Posterior cingulate gyrus (tissue), 11 donors: ENCODE measurements around the gene DGCR8.

Experiments
- DNase-seq, 10 donors: peaks; one replicate each; pipeline versions ENCODE4 v3.0.0 to v3.0.0-alpha.2; 2020 to 2021; ENCODE audit warnings: mixed read lengths in 3 of 10
- intact Hi-C: fragments of 100-400 bp; cut with DNase I; formaldehyde crosslinking; loops from one replicate; pipeline ENCODE4 v1.15.1; 2023

The DGCR8 gene

GRCh38 chr22:20130731-20131596 lies 50.9 kb downstream of the DGCR8 start:
- intact Hi-C loops, result loop anchor here (2.0 kb wide), 1 partner anchor 14 kb away; the partner anchor contains the start of genes RANBP1 and TRMT2A
- peak; percentile 76 to 99 (median 90) for DNase-seq

- intact Hi-C loops, result loop anchor here (2.0 kb wide), 1 partner anchor 15 kb away; the partner anchor contains the start of genes RANBP1 and TRMT2A
- peak in 1 of 10 donors; percentile 58 for DNase-seq
These were observed 51.5 kb downstream of the DGCR8 start, which contains the start of gene ZDHHC8 for GRCh38 chr22:20131597-20131858. ZDHHC8 (plus strand) TSS chr22:20131804; CDS start chr22:20131948, 144 bp downstream.

- peak in 1 of 10 donors; percentile 48 for DNase-seq
- intact Hi-C loops, result loop anchor here (2.0 kb wide), 1 partner anchor 15 kb away; the partner anchor contains the start of genes RANBP1 and TRMT2A
These were observed 52.0 kb downstream of the DGCR8 start for GRCh38 chr22:20131859-20132685.

- intact Hi-C loops, result no loop called here
- no peak for DNase-seq
These were observed 52.7 kb downstream of the DGCR8 start for GRCh38 chr22:20132686-20133246.

- no peak for DNase-seq
- intact Hi-C loops, result no loop called here
These were observed 54.0 kb downstream of the DGCR8 start for GRCh38 chr22:20133930-20134549.

- intact Hi-C loops, result no loop called here
- no peak for DNase-seq
These were observed 55.2 kb downstream of the DGCR8 start for GRCh38 chr22:20135265-20135664.

GRCh38 chr22:20135806-20136602 lies 56.0 kb downstream of the DGCR8 start:
- intact Hi-C loops, result no loop called here

GRCh38 chr22:20136603-20136873 lies 56.5 kb downstream of the DGCR8 start:
- no peak for DNase-seq
- intact Hi-C loops, result no loop called here

More at GRCh38 chr22:20135806-20136602, 56.0 kb downstream of the DGCR8 start:
- DNase-seq, result no peak

- DNase-seq, result no peak
- intact Hi-C loops, result no loop called here
These were observed 57.1 kb downstream of the DGCR8 start for GRCh38 chr22:20137113-20137512.

- intact Hi-C loops, result no loop called here
- peak in 8 of 10 donors; percentile 62 to 96 (median 78) for DNase-seq
These were observed 57.8 kb downstream of the DGCR8 start for GRCh38 chr22:20137671-20138416.

GRCh38 chr22:20138417-20138738 lies 58.3 kb downstream of the DGCR8 start:
- intact Hi-C loops, result no loop called here
- DNase-seq, result peak in 4 of 10 donors; percentile 50 to 93 (median 68)

- intact Hi-C loops, result no loop called here
- DNase-seq, result no peak
These were observed 58.8 kb downstream of the DGCR8 start for GRCh38 chr22:20138868-20139267.

- intact Hi-C loops, result no loop called here
- DNase-seq, result no peak
These were observed 59.5 kb downstream of the DGCR8 start for GRCh38 chr22:20139391-20140106.

- intact Hi-C loops, result no loop called here
- no peak for DNase-seq
These were observed 60.0 kb downstream of the DGCR8 start for GRCh38 chr22:20140107-20140445.

GRCh38 chr22:20140521-20140964 lies 60.5 kb downstream of the DGCR8 start:
- intact Hi-C loops, result no loop called here
- DNase-seq, result no peak

- no peak for DNase-seq
- intact Hi-C loops, result no loop called here
These were observed 61.4 kb downstream of the DGCR8 start for GRCh38 chr22:20141186-20142077.

- no peak for DNase-seq
- intact Hi-C loops, result no loop called here
These were observed 62.9 kb downstream of the DGCR8 start for GRCh38 chr22:20142711-20143621.
